Bronchial epithelial cell (primary cell): Measurements from ENCODE around the gene SCD5. TPM values are rescaled to one million over a fixed set of nuclear protein-coding genes. Genes with fewer than 3 reads are reported as not detected.

ENCODE experiments used
- DNase-seq: peaks from one replicate; pipeline ENCODE4 v3.0.0-alpha.2; 2010; ENCODE audit warnings: low read depth
- FAIRE-seq: peaks from 2 replicates; lab custom pipeline; 2011; peaks lifted over from hg19 to GRCh38; lab: Jason Lieb, UNC
- H3K27me3 ChIP-seq: 2 replicates; pipeline ENCODE4 v1.5.1; 2011; ENCODE audit warnings: low read length; ENCODE audit not compliant: control insufficient read depth, insufficient read depth
- H3K36me3 ChIP-seq: 2 replicates; pipeline ENCODE4 v1.5.1; 2011; ENCODE audit warnings: low read length; ENCODE audit not compliant: control insufficient read depth, insufficient read depth
- H3K4me3 ChIP-seq: 2 replicates; pipeline ENCODE4 v1.5.1; 2011; ENCODE audit warnings: mild to moderate bottlenecking, low read depth, low read length, control low read depth
- CTCF ChIP-seq: IDR thresholded peaks from 2 replicates; pipeline ENCODE4 v1.5.1; 2011; ENCODE audit warnings: mild to moderate bottlenecking, moderate library complexity, low read length, control low read depth, inconsistent platforms; ENCODE audit not compliant: insufficient read depth, severe bottlenecking
- total RNA-seq: library from RNA; depleted of rRNA; stranded (reverse); fragments of >200 nt; gene quantifications from 2 replicates; pipeline ENCODE4 v1.2.1, GENCODE V29; 2014

Gene SCD5
- total RNA-seq, 1 donor from 2014 or later, result 1.3 TPM

- peak; percentile 50 for FAIRE-seq
- Histone ChIP-seq H3K36me3 (no peaks in the 10 kb centered on the region), H3K4me3 (no peak overlapping the region), H3K27me3 (no peaks in the 10 kb centered on the region)
- TF ChIP-seq CTCF, result no peak
- no peak for DNase-seq
These were observed 8.4 kb downstream of the SCD5 start for GRCh38 chr4:82790060-82790660.

GRCh38 chr4:82789025-82789776, 9.4 kb downstream of the SCD5 start:
- no peak for TF ChIP-seq CTCF
- Histone ChIP-seq H3K36me3 (no peaks in the 10 kb centered on the region), H3K27me3 (no peaks in the 10 kb centered on the region), H3K4me3 (no peak overlapping the region)
- no peak for FAIRE-seq
- no peak for DNase-seq

GRCh38 chr4:82787342-82787741, 11.3 kb downstream of the SCD5 start:
- FAIRE-seq (no peak), DNase-seq (peak; percentile 86)
- H3K4me3 ChIP-seq, result no peak overlapping the region
- no peaks in the 10 kb centered on the region for H3K36me3 ChIP-seq
- no peak for TF ChIP-seq CTCF
- H3K27me3 ChIP-seq, result no peaks in the 10 kb centered on the region

GRCh38 chr4:82786828-82787227, 11.8 kb downstream of the SCD5 start:
- no peak for FAIRE-seq
- H3K27me3 ChIP-seq, result no peaks in the 10 kb centered on the region
- H3K36me3 ChIP-seq, result no peaks in the 10 kb centered on the region
- no peak for TF ChIP-seq CTCF
- H3K4me3 ChIP-seq, result no peak overlapping the region
- DNase-seq, result no peak

- no peaks in the 10 kb centered on the region for H3K36me3 ChIP-seq
- no peak for FAIRE-seq
- peak; percentile 96 for DNase-seq
- H3K27me3 ChIP-seq, result no peaks in the 10 kb centered on the region
- TF ChIP-seq CTCF, result no peak
- no peak overlapping the region for H3K4me3 ChIP-seq
These were observed 12.8 kb downstream of the SCD5 start for GRCh38 chr4:82785611-82786400.
